HUES48 (cell line): ENCODE measurements around the gene HIGD1A.
"Not testable (repeated sequence)": the region's sequence is repeated elsewhere in the genome, so short reads cannot be mapped to it uniquely, and the experiment has no call there.

Source experiments
- H3K27ac ChIP-seq: one replicate; pipeline ENCODE4 v1.7.0; 2013; ENCODE audit warnings: low read depth, low read length, inconsistent platforms
- H3K27me3 ChIP-seq: 2 replicates; pipeline ENCODE4 v1.6.1; 2013; ENCODE audit warnings: mild to moderate bottlenecking, low read length; ENCODE audit not compliant: control insufficient read depth, insufficient read depth
- H3K36me3 ChIP-seq: 2 replicates; pipeline ENCODE4 v1.6.1; 2013; ENCODE audit warnings: low read length; ENCODE audit not compliant: control insufficient read depth, insufficient read depth
- H3K4me1 ChIP-seq: 2 replicates; pipeline ENCODE4 v1.6.1; 2013; ENCODE audit warnings: mild to moderate bottlenecking, low read length; ENCODE audit not compliant: control insufficient read depth, insufficient read depth
- H3K4me3 ChIP-seq: 2 replicates; pipeline ENCODE4 v1.5.1; 2013; ENCODE audit warnings: mild to moderate bottlenecking, low read depth, low read length
- H3K9ac ChIP-seq: 2 replicates; pipeline ENCODE4 v1.6.1; 2013; ENCODE audit warnings: mild to moderate bottlenecking, low read depth, low read length, moderate library complexity
- H3K9me3 ChIP-seq: 2 replicates; pipeline ENCODE4 v1.6.1; 2013; ENCODE audit warnings: low read length; ENCODE audit not compliant: control insufficient read depth, insufficient read depth

HIGD1A gene

DNA sequence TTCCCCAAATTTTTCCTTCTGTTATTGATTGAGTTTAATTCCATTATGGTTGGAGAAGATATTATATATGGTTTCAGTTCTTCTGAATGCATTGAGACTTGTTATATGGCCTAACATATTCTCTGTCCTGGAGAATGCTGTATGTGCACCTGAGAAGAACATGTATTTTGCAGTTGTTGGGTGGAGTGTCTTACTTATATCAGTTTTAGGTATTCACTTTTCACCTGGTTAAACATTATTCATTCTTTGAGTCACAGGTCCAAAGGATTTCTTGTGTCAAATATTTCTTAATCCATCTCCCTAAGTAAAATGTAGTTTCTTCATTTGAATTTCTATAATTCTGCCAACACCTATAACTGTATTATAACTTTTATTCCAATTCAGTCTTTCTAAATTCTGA lies 22.7 kb upstream of the HIGD1A start:
- H3K27me3 ChIP-seq, result no peaks in the 10 kb centered on the region
- no peak overlapping the region for H3K9ac ChIP-seq
- H3K4me1 ChIP-seq, result peaks cover 12% of the 10 kb centered on the region
- H3K36me3 ChIP-seq, result no peaks in the 10 kb centered on the region
- no peak overlapping the region for H3K27ac ChIP-seq
- no peak overlapping the region for H3K4me3 ChIP-seq
- H3K9me3 ChIP-seq, result no peaks in the 10 kb centered on the region

- Histone ChIP-seq H3K4me3 (no peak overlapping the region), H3K27ac (no peak overlapping the region), H3K27me3 (no peaks in the 10 kb centered on the region), H3K9me3 (no peaks in the 10 kb centered on the region), H3K9ac (no peak overlapping the region), H3K4me1 (peaks cover 7% of the 10 kb centered on the region), H3K36me3 (no peaks in the 10 kb centered on the region)
Measured at GRCh38 chr3:42826141-42826540, 21.9 kb upstream of the HIGD1A start.

DNA sequence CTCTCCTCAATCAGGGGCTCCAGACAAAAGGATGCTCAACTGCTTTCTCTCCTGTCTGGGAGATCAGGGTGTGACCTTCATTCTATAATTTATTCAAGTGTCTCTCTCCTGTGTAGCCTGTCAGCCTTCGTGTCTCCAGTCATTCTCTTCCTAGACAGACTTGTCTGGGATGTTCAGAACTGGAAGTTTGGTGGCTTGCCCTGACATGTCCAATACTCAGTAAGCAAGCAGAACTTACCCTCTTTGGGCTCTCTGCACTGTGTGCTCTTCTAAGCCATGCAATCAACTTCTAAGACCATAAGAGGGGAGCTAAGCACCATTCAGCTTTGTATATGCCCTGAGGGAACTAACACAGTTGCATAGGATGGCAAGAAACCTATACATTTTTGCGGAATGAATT lies 19.1 kb upstream of the HIGD1A start:
- H3K4me3 ChIP-seq, result no peak overlapping the region
- no peaks in the 10 kb centered on the region for H3K9me3 ChIP-seq
- no peaks in the 10 kb centered on the region for H3K27me3 ChIP-seq
- H3K36me3 ChIP-seq, result no peaks in the 10 kb centered on the region
- H3K4me1 ChIP-seq, result no peaks in the 10 kb centered on the region
- H3K9ac ChIP-seq, result no peak overlapping the region
- H3K27ac ChIP-seq, result no peak overlapping the region

GRCh38 chr3:42822828-42823227 lies 18.5 kb upstream of the HIGD1A start:
- Histone ChIP-seq H3K36me3 (no peaks in the 10 kb centered on the region), H3K9ac (no peak overlapping the region), H3K27me3 (no peaks in the 10 kb centered on the region), H3K4me3 (no peak overlapping the region), H3K9me3 (no peaks in the 10 kb centered on the region), H3K4me1 (no peaks in the 10 kb centered on the region), H3K27ac (no peak overlapping the region)

DNA sequence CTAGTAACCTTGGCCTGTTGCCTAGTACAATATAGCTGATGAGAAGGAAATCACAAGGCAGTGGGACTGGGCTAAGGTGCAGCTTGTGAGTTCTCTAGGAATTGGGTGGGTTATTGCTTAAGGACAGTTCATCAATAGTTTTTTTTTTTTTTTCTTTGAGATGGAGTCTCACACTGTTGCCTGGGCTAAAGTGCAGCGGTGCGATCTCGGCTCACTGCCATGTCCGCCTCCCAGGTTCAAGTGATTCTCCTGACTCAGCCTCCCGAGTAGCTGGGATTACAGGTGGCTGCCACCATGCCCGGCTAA lies 16.4 kb upstream of the HIGD1A start:
- H3K36me3 ChIP-seq, result no peaks in the 10 kb centered on the region
- H3K27me3 ChIP-seq, result no peaks in the 10 kb centered on the region
- H3K4me3 ChIP-seq, result no peak overlapping the region
- no peaks in the 10 kb centered on the region for H3K9me3 ChIP-seq
- H3K4me1 ChIP-seq, result no peaks in the 10 kb centered on the region
- no peak overlapping the region for H3K9ac ChIP-seq
- H3K27ac ChIP-seq, result no peak overlapping the region

DNA sequence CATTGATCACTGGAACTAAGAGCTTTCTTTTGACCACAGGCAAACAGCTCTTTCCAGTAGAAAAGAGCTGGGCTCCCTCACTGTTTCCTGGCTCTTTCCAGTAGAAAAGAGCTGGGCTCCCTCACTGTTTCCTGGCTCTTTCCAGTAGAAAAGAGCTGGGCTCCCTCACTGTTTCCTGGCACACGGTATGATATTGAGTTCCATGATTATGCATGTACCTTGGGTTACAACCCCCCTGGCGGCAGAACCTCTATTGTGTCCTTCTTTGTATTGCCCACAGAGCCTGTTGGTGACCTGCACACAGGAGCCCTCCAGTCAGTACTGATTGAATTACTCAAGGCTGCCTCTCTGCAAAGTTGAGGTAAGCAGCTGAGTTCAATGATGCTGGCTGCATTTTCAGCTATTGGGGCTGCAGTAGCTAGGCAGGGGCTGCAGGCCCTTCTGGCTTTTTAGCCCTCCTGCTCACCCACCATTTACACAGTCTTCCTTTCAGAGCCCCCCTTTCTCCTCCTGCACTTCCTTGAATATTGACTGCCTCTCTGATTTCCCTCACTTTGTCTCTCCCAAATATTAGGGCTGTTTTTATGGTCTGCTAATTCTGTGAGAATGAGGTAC lies 15.2 kb upstream of the HIGD1A start:
- no peaks in the 10 kb centered on the region for H3K9me3 ChIP-seq
- H3K4me1 ChIP-seq, result no peaks in the 10 kb centered on the region
- no peaks in the 10 kb centered on the region for H3K27me3 ChIP-seq
- no peak overlapping the region for H3K9ac ChIP-seq
- no peaks in the 10 kb centered on the region for H3K36me3 ChIP-seq
- H3K27ac ChIP-seq, result no peak overlapping the region
- no peak overlapping the region for H3K4me3 ChIP-seq

DNA sequence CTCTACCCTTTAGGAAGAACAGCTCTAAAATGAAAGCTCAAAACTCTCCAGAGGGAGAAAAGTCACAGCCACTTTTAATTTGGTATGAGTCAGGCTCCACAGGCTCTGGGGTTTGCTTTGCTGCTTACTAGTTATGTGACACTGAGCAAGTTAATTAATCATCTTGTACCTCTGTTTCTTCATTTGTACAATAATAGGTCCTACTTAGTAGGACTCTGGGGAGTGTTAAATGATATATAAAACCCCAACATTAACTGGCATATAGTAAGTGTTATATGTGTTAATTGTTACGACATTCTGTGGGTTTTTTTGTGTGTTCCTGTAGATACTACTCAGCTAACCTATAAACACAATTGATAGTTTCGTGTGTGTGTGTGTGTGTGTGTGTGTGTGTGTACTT lies 11.5 kb upstream of the HIGD1A start:
- H3K36me3 ChIP-seq, result no peaks in the 10 kb centered on the region
- H3K4me1 ChIP-seq, result no peaks in the 10 kb centered on the region
- H3K27ac ChIP-seq, result no peak overlapping the region
- no peak overlapping the region for H3K9ac ChIP-seq
- H3K9me3 ChIP-seq, result no peaks in the 10 kb centered on the region
- H3K27me3 ChIP-seq, result no peaks in the 10 kb centered on the region
- no peak overlapping the region for H3K4me3 ChIP-seq

DNA sequence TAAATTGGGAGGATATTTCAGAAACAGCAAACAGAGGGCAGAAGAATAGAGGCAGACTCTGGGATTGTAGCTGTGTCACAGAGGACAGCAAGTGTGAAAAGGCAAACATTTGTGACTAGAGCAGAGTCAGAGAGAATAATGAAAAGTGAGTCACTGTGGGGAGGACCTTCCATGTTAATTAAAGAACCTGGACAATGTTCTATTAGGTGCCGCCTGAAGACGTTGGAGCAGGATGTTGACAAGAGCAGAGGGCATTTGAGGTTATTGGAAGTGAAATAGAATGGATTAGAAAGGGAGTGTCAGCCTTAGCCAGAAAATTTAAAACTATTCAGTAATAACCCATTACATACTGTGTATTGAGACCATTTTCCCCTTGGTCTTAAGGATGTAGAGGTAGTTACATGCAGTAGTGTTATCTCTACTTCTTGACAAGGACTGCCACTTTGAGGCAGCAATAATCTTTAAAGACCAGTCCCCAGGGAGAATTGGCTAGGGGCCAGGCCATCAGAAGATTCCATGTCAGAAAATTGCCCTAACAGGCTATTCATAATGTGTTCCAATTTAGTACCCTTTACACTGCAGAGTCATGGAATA lies 10.7 kb upstream of the HIGD1A start:
- Histone ChIP-seq H3K9ac (no peak overlapping the region), H3K36me3 (no peaks in the 10 kb centered on the region), H3K9me3 (no peaks in the 10 kb centered on the region), H3K27me3 (no peaks in the 10 kb centered on the region), H3K4me3 (no peak overlapping the region), H3K4me1 (no peaks in the 10 kb centered on the region), H3K27ac (no peak overlapping the region)

GRCh38 chr3:42814246-42814645 lies 10.0 kb upstream of the HIGD1A start:
- Histone ChIP-seq H3K9ac (no peak overlapping the region), H3K4me1 (no peaks in the 10 kb centered on the region), H3K9me3 (no peaks in the 10 kb centered on the region), H3K4me3 (no peak overlapping the region), H3K27ac (no peak overlapping the region), H3K27me3 (no peaks in the 10 kb centered on the region), H3K36me3 (no peaks in the 10 kb centered on the region)

- not testable (repeated sequence) for H3K4me1 ChIP-seq, H3K9ac ChIP-seq, H3K9me3 ChIP-seq, H3K27me3 ChIP-seq, H3K36me3 ChIP-seq, H3K27ac ChIP-seq, H3K4me3 ChIP-seq
Measured at GRCh38 chr3:42811118-42811883, 7.0 kb upstream of the HIGD1A start.

DNA sequence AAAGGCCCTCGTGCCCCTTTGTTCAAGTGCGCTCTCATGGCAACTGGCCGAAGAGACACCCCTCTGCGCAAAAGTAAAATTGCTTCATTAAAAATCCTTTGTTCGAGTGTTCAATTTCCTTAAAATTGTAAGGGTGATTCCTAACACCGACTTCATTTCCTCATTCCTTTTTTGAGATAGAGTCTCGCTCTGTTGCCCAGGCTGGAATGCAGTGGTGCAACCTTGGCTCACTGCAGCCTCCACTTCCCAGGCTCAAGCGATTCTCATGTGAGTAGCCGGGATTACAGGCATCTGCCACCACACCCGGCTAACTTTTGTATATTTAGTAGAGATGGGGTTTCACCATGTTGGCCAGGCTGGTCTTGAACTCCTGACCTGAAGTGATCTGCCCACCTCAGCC lies 6.4 kb upstream of the HIGD1A start:
- not testable (repeated sequence) for H3K27ac ChIP-seq, H3K36me3 ChIP-seq, H3K9ac ChIP-seq, H3K9me3 ChIP-seq, H3K4me3 ChIP-seq, H3K4me1 ChIP-seq, H3K27me3 ChIP-seq
